ENCODE data around the gene RNF145. TPM values are rescaled to one million over a fixed set of nuclear protein-coding genes. Genes with fewer than 3 reads are reported as not detected.

RNF145 gene
- total and polyA plus RNA-seq, 2 donors (not counting 1 experiment from before 2014, with no cell fraction given), result 24.5 to 57.2 TPM

DNA sequence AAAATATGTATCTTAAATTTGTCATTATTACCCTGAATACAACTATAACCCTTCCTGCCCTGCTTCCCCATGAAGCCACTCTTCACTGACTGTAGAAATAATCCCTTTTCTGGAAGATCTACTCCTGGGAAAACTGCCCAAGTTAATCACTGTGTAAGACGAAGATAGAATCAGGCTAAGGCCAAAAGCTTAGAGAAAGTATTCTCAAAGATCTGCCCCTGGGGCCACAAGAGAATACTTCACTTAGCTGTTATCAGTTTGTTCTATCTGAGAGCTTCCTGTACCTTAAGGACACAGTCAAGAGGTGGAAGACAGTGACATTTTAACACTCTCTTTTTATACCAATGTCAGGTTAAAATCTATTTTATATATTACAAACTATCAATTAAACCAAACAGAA lies 33.8 kb downstream of the RNF145 start:
- H4K20me1 ChIP-seq (ENCODE audit: control insufficient read depth, insufficient read depth, low read length, poor library complexity, severe bottlenecking), result no peaks in the 10 kb centered on the region
- CTCF ChIA-PET, result interaction anchor here (1.2 to 1.4 kb wide), 2 partner anchors 18 to 21 kb away, joined by 3 to 10 read pairs; no protein-coding TSS in a partner anchor
- peaks cover 29% of the 10 kb centered on the region for H3K4me1 Mint-ChIP-seq
- H3K27ac Mint-ChIP-seq, result no peak overlapping the region
- TF ChIP-seq EZH2 (IDR thresholded peaks at IDR 0.05; ENCODE audit: borderline replicate concordance, insufficient read depth, low read depth, low read length, poor library complexity, severe bottlenecking), result no peak
- TF ChIP-seq, protein P1, sequence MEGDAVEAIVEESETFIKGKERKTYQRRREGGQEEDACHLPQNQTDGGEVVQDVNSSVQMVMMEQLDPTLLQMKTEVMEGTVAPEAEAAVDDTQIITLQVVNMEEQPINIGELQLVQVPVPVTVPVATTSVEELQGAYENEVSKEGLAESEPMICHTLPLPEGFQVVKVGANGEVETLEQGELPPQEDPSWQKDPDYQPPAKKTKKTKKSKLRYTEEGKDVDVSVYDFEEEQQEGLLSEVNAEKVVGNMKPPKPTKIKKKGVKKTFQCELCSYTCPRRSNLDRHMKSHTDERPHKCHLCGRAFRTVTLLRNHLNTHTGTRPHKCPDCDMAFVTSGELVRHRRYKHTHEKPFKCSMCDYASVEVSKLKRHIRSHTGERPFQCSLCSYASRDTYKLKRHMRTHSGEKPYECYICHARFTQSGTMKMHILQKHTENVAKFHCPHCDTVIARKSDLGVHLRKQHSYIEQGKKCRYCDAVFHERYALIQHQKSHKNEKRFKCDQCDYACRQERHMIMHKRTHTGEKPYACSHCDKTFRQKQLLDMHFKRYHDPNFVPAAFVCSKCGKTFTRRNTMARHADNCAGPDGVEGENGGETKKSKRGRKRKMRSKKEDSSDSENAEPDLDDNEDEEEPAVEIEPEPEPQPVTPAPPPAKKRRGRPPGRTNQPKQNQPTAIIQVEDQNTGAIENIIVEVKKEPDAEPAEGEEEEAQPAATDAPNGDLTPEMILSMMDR (IDR thresholded peaks at IDR 0.05), result no peak
- intact Hi-C loops (cut with micrococcal nuclease), result loop anchor here (5.0 kb wide), 1 partner anchor 87 kb away; the partner anchor contains the start of gene UBLCP1
- peaks cover 1 to 26% of the 10 kb centered on the region in 2 experiments for H3K36me3 ChIP-seq (replicated peaks in 1 of 2; ENCODE audit: control extremely low read depth in 1 of 2, control insufficient read depth in 1 of 2, extremely low read depth in 1 of 2, insufficient read depth in 2 of 2, low read length in 1 of 2)
- POLR2A ChIA-PET, result no interaction called here
- peaks cover 7 to 28% of the 10 kb centered on the region in 2 donors for H3K4me1 ChIP-seq (ENCODE audit: control insufficient read depth in 2 of 2, insufficient read depth in 2 of 2, low read length in 2 of 2)
- no peak for DNase-seq
- H3K4me3 Mint-ChIP-seq, result no peak overlapping the region
- no peaks in the 10 kb centered on the region for H3K9me3 ChIP-seq (ENCODE audit: control extremely low read depth in 1 of 3, control insufficient read depth in 2 of 3, insufficient read depth in 1 of 3, low read length in 2 of 3)
- WGBS (ENCODE audit: insufficient coverage), result no CpG with 5 or more reads among the region's 1 CpG
- no peak overlapping the region for H3K4me2 ChIP-seq (replicated peaks; ENCODE audit: low read depth, low read length, poor library complexity, severe bottlenecking)
- H3K79me2 ChIP-seq (ENCODE audit: control insufficient read depth, insufficient read depth, low read length), result peaks cover 22% of the 10 kb centered on the region
- no peak overlapping the region for H3K9ac ChIP-seq (ENCODE audit: low read length)
- H3K27ac ChIP-seq (ENCODE audit: low read length in 2 of 2), result no peak overlapping the region
- no peaks in the 10 kb centered on the region for H3K27me3 Mint-ChIP-seq
- no peak overlapping the region for H3K4me3 ChIP-seq (ENCODE audit: control extremely low read depth in 1 of 5, extremely low read depth in 1 of 5, insufficient read depth in 1 of 5, low read depth in 2 of 5, low read length in 4 of 5)
- no peaks in the 10 kb centered on the region for H3K27me3 ChIP-seq (replicated peaks in 1 of 4; ENCODE audit: control extremely low read depth in 1 of 4, control insufficient read depth in 3 of 4, insufficient read depth in 4 of 4, low read length in 3 of 4)
- ATAC-seq (ENCODE audit: low read depth), result no peak
- no peaks in the 10 kb centered on the region for H3K9me3 Mint-ChIP-seq (ENCODE audit: insufficient read depth)
- H2AFZ ChIP-seq (ENCODE audit: insufficient read depth, low read depth, low read length, poor library complexity, severe bottlenecking), result no peak overlapping the region

GRCh38 chr5:159174511-159175168 lies 34.7 kb downstream of the RNF145 start:
- H3K4me2 ChIP-seq (replicated peaks; ENCODE audit: low read depth, low read length, poor library complexity, severe bottlenecking), result no peak overlapping the region
- H3K4me1 ChIP-seq (ENCODE audit: control insufficient read depth in 2 of 2, insufficient read depth in 2 of 2, low read length in 2 of 2), result peaks cover 0 to 20% of the 10 kb centered on the region in 2 donors
- ATAC-seq (ENCODE audit: low read depth) (no peak), DNase-seq (no peak)
- ChIA-PET CTCF (no interaction called here), POLR2A (no interaction called here)
- H3K27me3 ChIP-seq (replicated peaks in 1 of 4; ENCODE audit: control extremely low read depth in 1 of 4, control insufficient read depth in 3 of 4, insufficient read depth in 4 of 4, low read length in 3 of 4), result no peaks in the 10 kb centered on the region
- no peaks in the 10 kb centered on the region for H3K9me3 ChIP-seq (ENCODE audit: control extremely low read depth in 1 of 3, control insufficient read depth in 2 of 3, insufficient read depth in 1 of 3, low read length in 2 of 3)
- H3K79me2 ChIP-seq (ENCODE audit: control insufficient read depth, insufficient read depth, low read length), result peaks cover 21% of the 10 kb centered on the region
- Mint-ChIP-seq H3K9me3 (ENCODE audit: insufficient read depth) (no peaks in the 10 kb centered on the region), H3K27ac (no peak overlapping the region), H3K4me1 (peaks cover 24% of the 10 kb centered on the region), H3K27me3 (no peaks in the 10 kb centered on the region), H3K4me3 (no peak overlapping the region)
- H3K4me3 ChIP-seq (ENCODE audit: control extremely low read depth in 1 of 5, extremely low read depth in 1 of 5, insufficient read depth in 1 of 5, low read depth in 2 of 5, low read length in 4 of 5), result no peak overlapping the region
- no peak overlapping the region for H2AFZ ChIP-seq (ENCODE audit: insufficient read depth, low read depth, low read length, poor library complexity, severe bottlenecking)
- intact Hi-C loops (cut with micrococcal nuclease), result loop anchor here (5.0 kb wide), 2 partner anchors 33 to 88 kb away; partner anchors contain the start of genes RNF145 and UBLCP1
- no peaks in the 10 kb centered on the region for H4K20me1 ChIP-seq (ENCODE audit: control insufficient read depth, insufficient read depth, low read length, poor library complexity, severe bottlenecking)
- peaks cover 1 to 20% of the 10 kb centered on the region in 2 experiments for H3K36me3 ChIP-seq (replicated peaks in 1 of 2; ENCODE audit: control extremely low read depth in 1 of 2, control insufficient read depth in 1 of 2, extremely low read depth in 1 of 2, insufficient read depth in 2 of 2, low read length in 1 of 2)
- no peak overlapping the region for H3K9ac ChIP-seq (ENCODE audit: low read length)
- TF ChIP-seq, protein P1 (IDR thresholded peaks at IDR 0.05), result no peak
- no peak for TF ChIP-seq EZH2 (IDR thresholded peaks at IDR 0.05; ENCODE audit: borderline replicate concordance, insufficient read depth, low read depth, low read length, poor library complexity, severe bottlenecking)
- H3K27ac ChIP-seq (ENCODE audit: low read length in 2 of 2), result no peak overlapping the region
